ENCODE measurements around the gene RHCG. TPM values are rescaled to one million over a fixed set of nuclear protein-coding genes. Genes with fewer than 3 reads are reported as not detected.

The RHCG gene
- total and polyA plus RNA-seq, 3 donors from 2014 or later: 0.62 to 2.0 (median 1.4) TPM

DNA sequence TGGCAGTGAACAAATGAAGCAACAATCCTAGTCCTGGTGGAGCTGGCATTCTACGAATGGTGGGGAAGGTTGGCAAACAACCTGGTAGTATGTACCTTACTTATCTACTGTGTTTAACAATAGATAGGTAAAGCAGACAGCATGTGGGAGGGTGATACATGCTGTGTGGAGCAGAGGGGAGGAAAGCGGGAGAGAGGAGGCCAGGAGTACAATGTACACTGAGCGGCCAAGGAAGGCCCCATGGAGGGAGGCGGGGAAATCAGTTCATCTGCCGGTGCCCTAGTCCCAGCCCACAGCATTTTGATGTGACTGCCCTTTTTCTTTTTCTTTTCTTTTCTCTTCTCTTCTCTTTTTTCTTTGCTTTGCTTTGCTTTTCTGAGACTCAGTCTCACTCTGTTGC lies 5.3 kb upstream of the RHCG start:
- intact Hi-C loops (cut with DNase I; ENCODE audit: low total_unique reads): no loop called here
- Histone ChIP-seq H3K4me3 (no peak overlapping the region), H3K27me3 (no peaks in the 10 kb centered on the region), H3K36me3 (ENCODE audit: low read depth, missing control alignments) (no peaks in the 10 kb centered on the region), H3K27ac (no peak overlapping the region), H3K9me3 (no peaks in the 10 kb centered on the region), H3K4me1 (no peaks in the 10 kb centered on the region)
- no peak for TF ChIP-seq POLR2A (IDR thresholded peaks at IDR 0.05)
- TF ChIP-seq, protein P1, sequence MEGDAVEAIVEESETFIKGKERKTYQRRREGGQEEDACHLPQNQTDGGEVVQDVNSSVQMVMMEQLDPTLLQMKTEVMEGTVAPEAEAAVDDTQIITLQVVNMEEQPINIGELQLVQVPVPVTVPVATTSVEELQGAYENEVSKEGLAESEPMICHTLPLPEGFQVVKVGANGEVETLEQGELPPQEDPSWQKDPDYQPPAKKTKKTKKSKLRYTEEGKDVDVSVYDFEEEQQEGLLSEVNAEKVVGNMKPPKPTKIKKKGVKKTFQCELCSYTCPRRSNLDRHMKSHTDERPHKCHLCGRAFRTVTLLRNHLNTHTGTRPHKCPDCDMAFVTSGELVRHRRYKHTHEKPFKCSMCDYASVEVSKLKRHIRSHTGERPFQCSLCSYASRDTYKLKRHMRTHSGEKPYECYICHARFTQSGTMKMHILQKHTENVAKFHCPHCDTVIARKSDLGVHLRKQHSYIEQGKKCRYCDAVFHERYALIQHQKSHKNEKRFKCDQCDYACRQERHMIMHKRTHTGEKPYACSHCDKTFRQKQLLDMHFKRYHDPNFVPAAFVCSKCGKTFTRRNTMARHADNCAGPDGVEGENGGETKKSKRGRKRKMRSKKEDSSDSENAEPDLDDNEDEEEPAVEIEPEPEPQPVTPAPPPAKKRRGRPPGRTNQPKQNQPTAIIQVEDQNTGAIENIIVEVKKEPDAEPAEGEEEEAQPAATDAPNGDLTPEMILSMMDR (IDR thresholded peaks at IDR 0.05): no peak
- WGBS, 2 donors: 91 to 95% methylated on average over 5 of the region's 5 CpGs
- no peak for DNase-seq

DNA sequence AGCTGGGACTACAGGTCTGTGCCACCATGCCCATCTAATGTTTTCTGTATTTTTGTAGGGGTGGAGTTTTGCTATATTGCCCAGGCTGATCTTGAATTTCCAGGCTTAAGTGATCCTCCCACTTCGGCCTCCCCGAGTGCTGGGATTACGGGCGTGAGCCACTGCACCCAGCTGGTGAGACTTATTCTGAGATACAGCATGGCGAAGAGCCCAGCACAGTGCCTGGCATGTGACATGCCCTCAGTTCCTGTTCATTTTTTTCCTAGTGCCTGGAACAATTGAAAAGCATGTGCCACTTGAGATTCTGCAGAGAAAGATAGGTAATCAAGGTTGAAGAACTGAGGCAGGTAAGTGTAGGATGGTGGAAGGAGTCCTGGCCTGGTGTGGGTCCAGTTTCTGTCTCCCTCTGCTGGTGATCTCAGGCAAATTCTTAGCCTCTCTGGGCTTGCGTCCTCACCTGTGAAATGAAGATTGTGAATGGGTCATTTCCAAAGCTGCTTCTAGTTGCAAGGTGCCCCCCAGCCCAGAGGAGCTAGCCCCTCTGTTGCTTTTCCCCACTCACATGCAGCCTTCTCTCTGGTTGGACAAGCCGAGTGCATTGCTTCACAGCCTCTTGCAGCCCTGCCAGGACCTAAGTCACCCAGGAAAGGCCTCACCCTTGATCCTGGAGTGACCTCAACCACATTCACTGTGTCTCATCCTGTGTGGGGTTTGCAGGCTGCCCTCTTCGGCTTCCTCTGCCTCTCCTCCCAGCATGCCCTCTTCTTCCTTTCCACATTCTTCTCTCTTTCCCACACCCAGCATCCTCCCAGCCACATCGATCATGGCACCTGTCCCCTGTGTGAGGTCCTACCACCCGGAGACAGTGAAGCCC lies 4.3 kb upstream of the RHCG start:
- Histone ChIP-seq H3K27ac (no peak overlapping the region), H3K4me3 (no peak overlapping the region), H3K4me1 (no peaks in the 10 kb centered on the region), H3K36me3 (ENCODE audit: low read depth, missing control alignments) (no peaks in the 10 kb centered on the region), H3K27me3 (no peaks in the 10 kb centered on the region), H3K9me3 (no peaks in the 10 kb centered on the region)
- no peak for TF ChIP-seq POLR2A (IDR thresholded peaks at IDR 0.05)
- TF ChIP-seq, protein P1 (IDR thresholded peaks at IDR 0.05): no peak
- DNase-seq: no peak
- 84 to 86% methylated on average over 10 of the region's 10 CpGs for WGBS, 2 donors
- intact Hi-C loops (cut with DNase I; ENCODE audit: low total_unique reads): no loop called here

DNA sequence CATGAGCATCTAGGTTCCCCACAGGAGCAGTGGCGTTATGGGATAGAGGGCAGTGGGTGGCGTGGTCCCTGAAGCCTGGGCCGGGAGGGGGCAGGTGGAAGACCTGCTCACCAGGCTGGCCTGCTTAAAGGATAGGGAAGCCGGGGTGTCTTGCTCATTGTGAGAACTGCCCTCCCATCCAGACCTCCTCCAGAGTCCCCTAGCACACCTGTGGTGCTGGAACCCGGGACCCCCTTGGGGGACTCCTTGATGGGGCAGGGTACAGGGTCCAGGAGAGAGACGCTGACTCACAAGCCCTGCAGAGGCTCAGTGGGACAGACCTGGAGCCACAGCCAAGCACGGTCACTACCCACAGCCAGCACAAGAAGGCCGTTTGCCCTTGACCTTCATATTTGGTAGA lies 2.8 kb upstream of the RHCG start:
- no peaks in the 10 kb centered on the region for H3K9me3 ChIP-seq
- no peak for DNase-seq
- H3K36me3 ChIP-seq (ENCODE audit: low read depth, missing control alignments): no peaks in the 10 kb centered on the region
- H3K4me3 ChIP-seq: no peak overlapping the region
- intact Hi-C loops (cut with DNase I; ENCODE audit: low total_unique reads): no loop called here
- 77 to 87% methylated on average over 6 to 7 of the region's 8 CpGs for WGBS, 2 donors
- no peak overlapping the region for H3K27ac ChIP-seq
- no peak for TF ChIP-seq POLR2A (IDR thresholded peaks at IDR 0.05)
- TF ChIP-seq, protein P1 (IDR thresholded peaks at IDR 0.05): no peak
- no peaks in the 10 kb centered on the region for H3K4me1 ChIP-seq
- no peaks in the 10 kb centered on the region for H3K27me3 ChIP-seq

DNA sequence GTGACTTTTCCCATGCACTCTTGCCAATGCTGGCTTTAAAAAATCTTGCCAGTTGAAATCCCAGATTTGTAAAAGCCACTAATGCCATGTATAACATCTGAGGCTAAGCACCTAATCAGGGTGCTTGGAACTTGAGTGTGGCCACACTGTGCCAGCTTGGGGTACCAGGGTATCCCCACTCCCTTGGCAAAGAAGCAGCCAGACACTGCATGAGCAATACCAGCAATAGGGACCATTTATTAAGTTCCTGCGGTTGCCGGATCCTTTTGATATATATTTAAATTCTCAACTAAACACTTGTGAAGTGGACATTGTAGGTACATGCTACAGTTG lies 2.2 kb upstream of the RHCG start:
- Histone ChIP-seq H3K36me3 (ENCODE audit: low read depth, missing control alignments) (no peaks in the 10 kb centered on the region), H3K4me1 (no peaks in the 10 kb centered on the region), H3K9me3 (no peaks in the 10 kb centered on the region), H3K27ac (no peak overlapping the region), H3K4me3 (no peak overlapping the region), H3K27me3 (no peaks in the 10 kb centered on the region)
- no peak for DNase-seq
- intact Hi-C loops (cut with DNase I; ENCODE audit: low total_unique reads): no loop called here
- TF ChIP-seq, protein P1 (IDR thresholded peaks at IDR 0.05): no peak
- TF ChIP-seq POLR2A (IDR thresholded peaks at IDR 0.05): no peak
- 88 to 90% methylated on average over 2 of the region's 2 CpGs for WGBS, 2 donors

DNA sequence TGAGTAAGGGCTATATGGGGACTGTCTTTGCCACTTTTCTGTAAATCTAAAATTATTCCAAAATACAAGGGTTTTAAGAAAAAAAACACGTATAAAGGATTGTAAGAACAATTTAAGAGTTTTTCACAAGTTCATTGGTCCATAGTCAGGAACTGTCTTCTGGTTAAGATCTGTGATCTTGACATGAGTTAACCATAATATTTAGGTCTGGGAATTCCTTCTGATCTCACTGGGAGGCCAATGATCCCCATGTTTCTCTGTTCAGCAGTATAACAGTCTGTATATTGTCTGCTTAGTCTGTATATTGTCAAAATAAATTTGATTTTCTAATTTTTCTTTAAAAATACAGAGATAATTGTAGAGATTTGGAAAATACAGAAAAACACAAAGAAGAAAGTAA lies 848 bp upstream of the RHCG start:
- H3K27ac ChIP-seq: no peak overlapping the region
- no peaks in the 10 kb centered on the region for H3K27me3 ChIP-seq
- 48 to 64% methylated on average over 1 of the region's 1 CpG for WGBS, 2 donors
- H3K4me3 ChIP-seq: no peak overlapping the region
- TF ChIP-seq, protein P1 (IDR thresholded peaks at IDR 0.05): no peak
- H3K9me3 ChIP-seq: no peaks in the 10 kb centered on the region
- intact Hi-C loops (cut with DNase I; ENCODE audit: low total_unique reads): no loop called here
- no peak for DNase-seq
- no peaks in the 10 kb centered on the region for H3K4me1 ChIP-seq
- no peaks in the 10 kb centered on the region for H3K36me3 ChIP-seq (ENCODE audit: low read depth, missing control alignments)
